IMR-90 (cell line): ENCODE data around the gene UBASH3B. TPM values are rescaled to one million over a fixed set of nuclear protein-coding genes. Genes with fewer than 3 reads are reported as not detected.
A peak's percentile ranks its signal among the peaks of the same experiment; 100 is the strongest.

Experiments
- ATAC-seq: fragments of 200-7000 bp; cut with Tn5 transposase; 2 replicates; pipeline ENCODE4 v1.9.1; 2020; ENCODE audit warnings: low read depth, mild to moderate bottlenecking, moderate library complexity
- BruUV-seq: library from RNA; stranded (reverse); fragments of 400-500 nt; replicated peaks from 2 replicates; lab custom pipeline; 2021; lab: Mats Ljungman, UMichigan
- CTCF ChIA-PET: fragments of 300-600 bp; formaldehyde crosslinking; extraction: SDS; loops from one replicate; lab custom pipeline; 2021; ENCODE audit warnings: antibody characterized with exemption; lab: Yijun Ruan, JAX
- POLR2A ChIA-PET: fragments of 300-600 bp; sonication (Branson Sonifier 250); formaldehyde crosslinking; loops from one replicate; lab custom pipeline; 2022; ENCODE audit warnings: antibody characterized with exemption; ENCODE audit not compliant: unreplicated experiment; lab: Charles Lee
- DNase-seq: peaks from one replicate; pipeline ENCODE4 v3.0.0; 2013
- H2AFZ ChIP-seq: replicated peaks from 2 replicates; pipeline ENCODE3; 2013; ENCODE audit warnings: low read length, mild to moderate bottlenecking; ENCODE audit not compliant: poor library complexity
- H2AK5ac ChIP-seq: 2 replicates; pipeline ENCODE4 v1.6.1; 2013; ENCODE audit warnings: low read depth, low read length, inconsistent platforms
- H2AK9ac ChIP-seq: replicated peaks from 2 replicates; pipeline ENCODE3; 2013; ENCODE audit warnings: mild to moderate bottlenecking, low read depth, low read length, moderate library complexity; ENCODE audit not compliant: poor library complexity
- H2BK120ac ChIP-seq: 2 replicates; pipeline ENCODE4 v1.6.1; 2013; ENCODE audit warnings: low read depth, low read length, inconsistent platforms
- H2BK15ac ChIP-seq: 3 replicates; pipeline ENCODE4 v1.6.1; 2013; ENCODE audit warnings: low read depth, low read length, inconsistent platforms
- H2BK20ac ChIP-seq: 2 replicates; pipeline ENCODE4 v1.6.1; 2013; ENCODE audit warnings: low read depth, mild to moderate bottlenecking, inconsistent platforms, low read length, moderate library complexity
- H2BK5ac ChIP-seq: 2 replicates; pipeline ENCODE4 v1.6.1; 2013; ENCODE audit warnings: mild to moderate bottlenecking, low read depth, low read length, inconsistent platforms; ENCODE audit not compliant: poor library complexity, severe bottlenecking
- H3K14ac ChIP-seq: replicated peaks from 2 replicates; pipeline ENCODE4 v1.6.1; 2013; ENCODE audit warnings: low read depth, low read length, inconsistent platforms
- H3K18ac ChIP-seq: 2 replicates; pipeline ENCODE4 v1.6.1; 2013; ENCODE audit warnings: low read depth, low read length, control low read depth
- H3K23ac ChIP-seq: 2 replicates; pipeline ENCODE4 v1.6.1; 2013; ENCODE audit warnings: low read depth, low read length, inconsistent platforms
- H3K27ac ChIP-seq: 2 replicates; pipeline ENCODE4 v1.5.1; 2013; ENCODE audit warnings: mild to moderate bottlenecking, control low read depth, low read length; ENCODE audit not compliant: insufficient read depth
- H3K27me3 ChIP-seq: 2 replicates; pipeline ENCODE4 v1.6.1; 2013; ENCODE audit warnings: low read length; ENCODE audit not compliant: control insufficient read depth, insufficient read depth
- H3K36me3 ChIP-seq: 2 replicates; pipeline ENCODE4 v1.6.1; 2013; ENCODE audit warnings: low read length, mixed read lengths; ENCODE audit not compliant: control insufficient read depth, insufficient read depth
- H3K4ac ChIP-seq: 2 replicates; pipeline ENCODE4 v1.6.1; 2013; ENCODE audit warnings: low read depth, low read length, inconsistent platforms
- H3K4me1 ChIP-seq: 2 replicates; pipeline ENCODE4 v1.6.1; 2013; ENCODE audit warnings: low read length, mixed read lengths; ENCODE audit not compliant: control insufficient read depth, insufficient read depth
- H3K4me2 ChIP-seq: 2 replicates; pipeline ENCODE4 v1.6.1; 2013; ENCODE audit warnings: low read depth, mild to moderate bottlenecking, control low read depth, low read length, moderate library complexity
- H3K4me3 ChIP-seq: 2 replicates; pipeline ENCODE4 v1.5.1; 2013; ENCODE audit warnings: low read depth, mild to moderate bottlenecking, control low read depth, low read length, moderate library complexity; ENCODE audit not compliant: insufficient read depth
- H3K56ac ChIP-seq: 2 replicates; pipeline ENCODE4 v1.6.1; 2013; ENCODE audit warnings: low read length, inconsistent platforms; ENCODE audit not compliant: insufficient read depth; ENCODE audit errors: extremely low read depth
- H3K79me1 ChIP-seq, 2 experiments: 2 replicates each; pipeline ENCODE4 v1.6.1; 2013; ENCODE audit warnings: low read length in 2 of 2, inconsistent platforms in 1 of 2, low read depth in 1 of 2
- H3K9ac ChIP-seq: 2 replicates; pipeline ENCODE4 v1.6.1; 2013; ENCODE audit warnings: low read depth, low read length, control low read depth
- H3K9me1 ChIP-seq: 2 replicates; pipeline ENCODE4 v1.6.1; 2013; ENCODE audit warnings: low read length, inconsistent platforms; ENCODE audit not compliant: insufficient read depth
- H3K9me3 ChIP-seq: 2 replicates; pipeline ENCODE4 v1.6.1; 2013; ENCODE audit warnings: low read length; ENCODE audit not compliant: control insufficient read depth, insufficient read depth
- H4K20me1 ChIP-seq: 2 replicates; pipeline ENCODE4 v1.6.1; 2013; ENCODE audit warnings: low read length, inconsistent platforms; ENCODE audit not compliant: insufficient read depth
- H4K5ac ChIP-seq: 2 replicates; pipeline ENCODE4 v1.6.1; 2013; ENCODE audit warnings: mild to moderate bottlenecking, low read depth, low read length, control low read depth
- H4K8ac ChIP-seq, 2 experiments: 2 replicates each; pipeline ENCODE4 v1.6.1; 2013; ENCODE audit warnings: low read depth in 2 of 2, low read length in 2 of 2, control low read depth in 1 of 2, inconsistent platforms in 1 of 2
- H4K91ac ChIP-seq: 2 replicates; pipeline ENCODE4 v1.6.1; 2013; ENCODE audit warnings: low read depth, low read length, inconsistent platforms; ENCODE audit not compliant: insufficient read depth
- BHLHE40 ChIP-seq: fragments of 150-350 bp; IDR thresholded peaks from 2 replicates; pipeline ENCODE4 v1.6.1; 2016; ENCODE audit warnings: mild to moderate bottlenecking, low read depth, low read length
- CEBPB ChIP-seq: IDR thresholded peaks from 2 replicates; pipeline ENCODE4 v1.6.1; 2012; ENCODE audit warnings: low read depth, low read length, improper control_type of control experiment
- CTCF ChIP-seq: conservative IDR thresholded peaks from 2 replicates; pipeline ENCODE4 v1.5.1; 2012; ENCODE audit warnings: mild to moderate bottlenecking, low read depth, low read length, improper control_type of control experiment
- ELK1 ChIP-seq: fragments of 150-350 bp; IDR thresholded peaks from 2 replicates; pipeline ENCODE4 v1.6.1; 2016; ENCODE audit warnings: low read depth, mild to moderate bottlenecking, low read length, moderate library complexity, borderline replicate concordance
- FOS ChIP-seq: fragments of 150-350 bp; IDR thresholded peaks from 2 replicates; pipeline ENCODE4 v1.6.1; 2016; ENCODE audit warnings: low read depth, low read length
- MAZ ChIP-seq: IDR thresholded peaks from 2 replicates; pipeline ENCODE4 v1.6.1; 2012; ENCODE audit warnings: low read depth, mild to moderate bottlenecking, low read length, improper control_type of control experiment, moderate library complexity, borderline replicate concordance
- RAD21 ChIP-seq: IDR thresholded peaks from 2 replicates; pipeline ENCODE4 v1.6.1; 2012; ENCODE audit warnings: low read length, improper control_type of control experiment
- RCOR1 ChIP-seq: IDR thresholded peaks from 2 replicates; pipeline ENCODE4 v1.6.1; 2012; ENCODE audit warnings: mild to moderate bottlenecking, low read length, improper control_type of control experiment; ENCODE audit not compliant: insufficient replicate concordance
- USF2 ChIP-seq: fragments of 150-350 bp; IDR thresholded peaks from 2 replicates; pipeline ENCODE4 v1.6.1; 2017; ENCODE audit warnings: mild to moderate bottlenecking, antibody characterized with exemption, low read length, low read depth
- WGBS, 2 experiments: methylation state at CpG; one replicate each; pipeline versions ENCODE4 v1.1.5 to v1.1.7; 2013; ENCODE audit warnings: missing lambda C conversion rate in 2 of 2; ENCODE audit not compliant: insufficient read length in 1 of 2; ENCODE audit errors: extremely low coverage in 2 of 2; 5-methylcytosine and 5-hydroxymethylcytosine counted together
- dilution Hi-C: fragments of 300-500 bp; cut with HindIII; formaldehyde crosslinking; loops from one replicate; pipeline ENCODE4 v1.14.3; 2018; ENCODE audit warnings: low sequenced_read_pairs; ENCODE audit not compliant: unreplicated experiment
- in situ Hi-C: fragments of 300-500 bp; cut with MboI; formaldehyde crosslinking; loops from 3 replicates; pipeline ENCODE4 v1.14.3; 2019; ENCODE audit warnings: low sequenced_read_pairs, inconsistent platforms, mixed read lengths
- intact Hi-C: fragments of 100-400 bp; cut with micrococcal nuclease; formaldehyde crosslinking; loops from 2 replicates; pipeline ENCODE4 v1.10.0; 2022
- polyA plus RNA-seq, 3 experiments: library from polyadenylated mRNA; depleted of rRNA; stranded (reverse); fragments of >200 nt; gene quantifications; 2 replicates each; pipeline ENCODE4 v1.2.3, GENCODE V29; 2012; ENCODE audit warnings: low replicate concordance in 1 of 3
- total RNA-seq: library from RNA; depleted of rRNA; stranded (reverse); fragments of >200 nt; gene quantifications from 2 replicates; pipeline ENCODE4 v1.2.3, GENCODE V29; 2012

Gene UBASH3B
- total and polyA plus RNA-seq, 2 of the 4 experiments (the other 2 are of a cell fraction): 27.2 to 48.0 TPM

GRCh38 chr11:122650619-122651018, 4.9 kb upstream of the UBASH3B start:
- Histone ChIP-seq H2BK20ac (no peak overlapping the region), H3K36me3 (no peaks in the 10 kb centered on the region), H3K9ac (no peak overlapping the region), H3K4me2 (no peak overlapping the region), H2AK5ac (peak overlapping the region; percentile 8; the same call in 1 of the 2 replicates), H2AK9ac (no peak overlapping the region), H2BK15ac (no peak overlapping the region), H3K9me1 (peaks cover 16% of the 10 kb centered on the region), H3K27ac (no peak overlapping the region), H2AFZ (no peak overlapping the region), H2BK5ac (no peak overlapping the region), H4K91ac (no peak overlapping the region), H3K79me1 (peaks cover 0 to 4% of the 10 kb centered on the region in 2 experiments; a peak in 2 of 4 replicates), H3K4me3 (no peak overlapping the region), H3K23ac (no peak overlapping the region), H3K27me3 (no peaks in the 10 kb centered on the region), H4K5ac (no peak overlapping the region), H3K14ac (no peak overlapping the region), H3K18ac (no peak overlapping the region), H4K8ac (no peak overlapping the region), H4K20me1 (no peaks in the 10 kb centered on the region), H3K56ac (no peak overlapping the region), H3K9me3 (no peaks in the 10 kb centered on the region), H3K4me1 (peaks cover 15% of the 10 kb centered on the region), H3K4ac (no peak overlapping the region), H2BK120ac (no peak overlapping the region)
- WGBS, 2 experiments: no CpG with 5 or more reads among the region's 1 CpG
- dilution Hi-C loops (no loop called here), in situ Hi-C loops (no loop called here), intact Hi-C loops (no loop called here)
- ChIA-PET CTCF (no interaction called here), POLR2A (no interaction called here)
- ATAC-seq (no peak), DNase-seq (no peak)
- TF ChIP-seq BHLHE40: no peak
- TF ChIP-seq RAD21: no peak
- no peak for TF ChIP-seq ELK1
- no peak for TF ChIP-seq FOS
- no peak for TF ChIP-seq RCOR1
- no peak for TF ChIP-seq CTCF
- TF ChIP-seq CEBPB: no peak
- no peak for TF ChIP-seq USF2
- TF ChIP-seq MAZ: no peak
- no TSS peak for BruUV-seq
